SK-N-SH (cell line): ENCODE results near the gene CAMK2D. TPM values are rescaled to one million over a fixed set of nuclear protein-coding genes. Genes with fewer than 3 reads are reported as not detected.

Source experiments
- CTCF ChIA-PET: fragments of 300-600, 350-600 bp; formaldehyde crosslinking; extraction: SDS; loops from one replicate; lab custom pipeline; 2021; lab: Yijun Ruan, JAX
- POLR2A ChIA-PET: fragments of 350-600 bp; sonication (Branson Sonifier 250); formaldehyde crosslinking; extraction: SDS; loops from one replicate; lab custom pipeline; 2020; ENCODE audit warnings: antibody characterized with exemption, inconsistent platforms; lab: Yijun Ruan, JAX
- DNase-seq: peaks from one replicate; pipeline ENCODE4 v3.0.0; 2012
- H2AFZ ChIP-seq: fragments of 200-600 bp; sonication (generic); 2 replicates; pipeline ENCODE4 v1.8.1; 2016; ENCODE audit warnings: antibody characterized with exemption, mild to moderate bottlenecking, low read depth
- H3F3A ChIP-seq: fragments of 200-600 bp; sonication (generic); replicated peaks from 2 replicates; pipeline ENCODE3; 2016; ENCODE audit warnings: antibody characterized with exemption, mild to moderate bottlenecking; ENCODE audit not compliant: insufficient read depth
- H3K27ac ChIP-seq, 2 experiments: fragments of 200-500 bp in 1 of 2; fragments of 200-600 bp in 1 of 2; sonication (Bioruptor generic) in 1 of 2; sonication (generic), shearing (Covaris generic) in 1 of 2; 2 replicates each; pipeline versions ENCODE4 v1.5.1 to v1.6.1; 2014 to 2016; ENCODE audit warnings: low read depth in 2 of 2, inconsistent platforms in 1 of 2, low read length in 1 of 2, mild to moderate bottlenecking in 1 of 2, mixed read lengths in 1 of 2
- H3K27me3 ChIP-seq: fragments of 200-600 bp; sonication (generic), shearing (Covaris generic); 2 replicates; pipeline ENCODE4 v1.6.1; 2016; ENCODE audit warnings: mixed run types; ENCODE audit not compliant: insufficient read depth
- H3K36me3 ChIP-seq, 2 experiments: fragments of 200-500 bp in 1 of 2; fragments of 200-600 bp in 1 of 2; sonication (Bioruptor generic) in 1 of 2; sonication (generic) in 1 of 2; replicated peaks in 1 of 2; 2 replicates each; pipeline versions ENCODE3 to v1.5.1; 2014 to 2016; ENCODE audit warnings: low read length in 1 of 2, mild to moderate bottlenecking in 1 of 2; ENCODE audit not compliant: insufficient read depth in 2 of 2, control insufficient read depth in 1 of 2
- H3K4me1 ChIP-seq, 2 experiments: fragments of 200-500 bp in 1 of 2; fragments of 200-600 bp in 1 of 2; sonication (Bioruptor generic) in 1 of 2; sonication (generic), shearing (Covaris generic) in 1 of 2; 2 replicates each; pipeline versions ENCODE4 v1.5.1 to v1.6.1; 2014 to 2016; ENCODE audit warnings: low read depth in 1 of 2, low read length in 1 of 2, mixed run types in 1 of 2; ENCODE audit not compliant: insufficient read depth in 2 of 2, control insufficient read depth in 1 of 2
- H3K4me2 ChIP-seq: fragments of 200-600 bp; sonication (generic), shearing (Covaris generic); 2 replicates; pipeline ENCODE4 v1.6.1; 2017; ENCODE audit warnings: mixed run types
- H3K4me3 ChIP-seq, 2 experiments: fragments of 200-500 bp in 1 of 2; fragments of 200-600 bp in 1 of 2; sonication (Bioruptor generic) in 1 of 2; sonication (generic), shearing (Covaris generic) in 1 of 2; 2 replicates each; pipeline versions ENCODE4 v1.5.1 to v1.8.1; 2014 to 2016; ENCODE audit warnings: low read depth in 2 of 2, inconsistent platforms in 1 of 2, low read length in 1 of 2, mild to moderate bottlenecking in 1 of 2, mixed read lengths in 1 of 2, moderate library complexity in 1 of 2
- H3K79me2 ChIP-seq: fragments of 200-600 bp; sonication (generic); 2 replicates; pipeline ENCODE4 v1.8.1; 2017; ENCODE audit warnings: mild to moderate bottlenecking; ENCODE audit not compliant: insufficient read depth
- H3K9ac ChIP-seq: fragments of 200-600 bp; sonication (generic); 2 replicates; pipeline ENCODE4 v1.6.1; 2017; ENCODE audit warnings: mixed run types
- H3K9me2 ChIP-seq: fragments of 200-600 bp; sonication (generic); 2 replicates; pipeline ENCODE4 v1.6.1; 2017; ENCODE audit warnings: mixed run types
- H3K9me3 ChIP-seq: fragments of 200-600 bp; sonication (generic); 2 replicates; pipeline ENCODE4 v1.6.1; 2017; ENCODE audit warnings: mixed run types, mild to moderate bottlenecking, moderate library complexity
- H4K20me1 ChIP-seq: fragments of 200-600 bp; sonication (generic); 2 replicates; pipeline ENCODE4 v1.6.1; 2017; ENCODE audit warnings: mild to moderate bottlenecking, mixed run types; ENCODE audit not compliant: insufficient read depth
- EZH2phosphoT487 ChIP-seq: fragments of 200-600 bp; sonication (generic); IDR thresholded peaks from 2 replicates; pipeline ENCODE4 v1.6.1; 2017; ENCODE audit warnings: low read depth, mixed run types, mild to moderate bottlenecking, antibody characterized with exemption, moderate library complexity, borderline replicate concordance
- FOSL2 ChIP-seq: IDR thresholded peaks from 2 replicates; pipeline ENCODE4 v1.4.0; 2012; ENCODE audit warnings: low read depth, mild to moderate bottlenecking, moderate library complexity, borderline replicate concordance
- FOXM1 ChIP-seq: IDR thresholded peaks from 2 replicates; pipeline ENCODE4 v1.4.0; 2012; ENCODE audit warnings: low read depth, mild to moderate bottlenecking
- GATA2 ChIP-seq: sonication (generic); formaldehyde crosslinking; IDR thresholded peaks from 2 replicates; pipeline ENCODE4 v1.5.0; 2020; ENCODE audit warnings: mild to moderate bottlenecking, missing genetic modification reagents
- JUND ChIP-seq: IDR thresholded peaks from 2 replicates; pipeline ENCODE4 v1.4.0; 2012
- MXI1 ChIP-seq: IDR thresholded peaks from 2 replicates; pipeline ENCODE4 v1.6.1; 2012; ENCODE audit warnings: mild to moderate bottlenecking, low read depth, low read length, improper control_type of control experiment
- NFIC ChIP-seq: IDR thresholded peaks from 2 replicates; pipeline ENCODE4 v1.4.0; 2012; ENCODE audit warnings: borderline replicate concordance
- NRF1 ChIP-seq: IDR thresholded peaks from 2 replicates; pipeline ENCODE4 v1.6.1; 2012; ENCODE audit warnings: low read depth, mild to moderate bottlenecking, low read length
- RAD21 ChIP-seq: IDR thresholded peaks from 2 replicates; pipeline ENCODE4 v1.6.1; 2012; ENCODE audit warnings: mild to moderate bottlenecking, low read length
- RFX5 ChIP-seq: IDR thresholded peaks from 2 replicates; pipeline ENCODE4 v1.6.1; 2012; ENCODE audit warnings: mild to moderate bottlenecking, improper control_type of control experiment, low read length
- RXRA ChIP-seq: IDR thresholded peaks from 2 replicates; pipeline ENCODE4 v1.4.0; 2012; ENCODE audit warnings: low read depth, mild to moderate bottlenecking, borderline replicate concordance
- SMC3 ChIP-seq: IDR thresholded peaks from 2 replicates; pipeline ENCODE4 v1.6.1; 2012; ENCODE audit warnings: low read depth, low read length, improper control_type of control experiment
- TAF1 ChIP-seq: IDR thresholded peaks from 2 replicates; pipeline ENCODE4 v1.6.1; 2012; ENCODE audit warnings: low read depth, mild to moderate bottlenecking, low read length, moderate library complexity, borderline replicate concordance
- YY1 ChIP-seq: IDR thresholded peaks from 2 replicates; pipeline ENCODE4 v1.4.0; 2012; ENCODE audit warnings: low read depth, mild to moderate bottlenecking
- polyA plus RNA-seq, 3 experiments: library from polyadenylated mRNA; depleted of rRNA; stranded (reverse); fragments of >200 nt; gene quantifications; 2 replicates each; pipeline ENCODE4 v1.2.3, GENCODE V29; 2012
- TF ChIP-seq, protein P1 (sequence below): IDR thresholded peaks from 2 replicates; pipeline ENCODE4; 2012
- TF ChIP-seq, protein P2 (sequence below): IDR thresholded peaks from 2 replicates; pipeline ENCODE4 v1.4.0; 2012; ENCODE audit warnings: low read depth
- TF ChIP-seq, protein P3 (sequence below): IDR thresholded peaks from 2 replicates; pipeline ENCODE4 v1.6.1; 2012; ENCODE audit warnings: mild to moderate bottlenecking, low read depth, low read length, moderate library complexity
- TF ChIP-seq, protein P4 (sequence below): IDR thresholded peaks from 2 replicates; pipeline ENCODE4 v1.4.0; 2012; ENCODE audit warnings: low read depth, borderline replicate concordance

The CAMK2D gene
- polyA plus RNA-seq, 1 of the 3 experiments (the other 2 are of a cell fraction) = 17.0 TPM

DNA sequence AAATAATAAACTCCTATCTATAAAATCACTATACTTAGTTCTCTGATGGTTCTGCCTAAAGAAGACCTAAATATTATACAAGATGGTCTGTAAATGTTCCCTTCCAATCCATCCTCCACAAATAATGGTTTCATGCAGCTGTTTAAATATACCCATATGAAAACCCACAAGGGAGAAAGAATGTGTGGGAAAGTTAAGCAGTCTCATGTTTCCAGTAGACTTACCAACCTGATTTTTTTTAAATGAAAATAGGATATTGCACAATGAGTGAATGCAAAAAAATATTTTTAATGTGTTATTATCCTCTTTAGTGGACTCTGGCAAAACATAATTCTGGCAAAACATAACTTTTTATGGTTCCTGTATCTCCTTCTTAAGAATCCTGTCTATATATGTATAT is 23.3 kb downstream of the CAMK2D start:
- no peak overlapping the region for H2AFZ ChIP-seq
- H3K4me3 ChIP-seq = no peak overlapping the region
- peaks cover 5 to 33% of the 10 kb centered on the region in 2 experiments for H3K36me3 ChIP-seq
- TF ChIP-seq FOSL2 (no peak), EZH2phosphoT487 (no peak), RXRA (no peak), YY1 (no peak), FOXM1 (no peak), RAD21 (no peak), GATA2 (CRISPR knock-in tag) (no peak), TAF1 (no peak), MXI1 (no peak), SMC3 (no peak), NFIC (no peak), NRF1 (no peak), JUND (no peak), RFX5 (no peak)
- TF ChIP-seq, protein P1, sequence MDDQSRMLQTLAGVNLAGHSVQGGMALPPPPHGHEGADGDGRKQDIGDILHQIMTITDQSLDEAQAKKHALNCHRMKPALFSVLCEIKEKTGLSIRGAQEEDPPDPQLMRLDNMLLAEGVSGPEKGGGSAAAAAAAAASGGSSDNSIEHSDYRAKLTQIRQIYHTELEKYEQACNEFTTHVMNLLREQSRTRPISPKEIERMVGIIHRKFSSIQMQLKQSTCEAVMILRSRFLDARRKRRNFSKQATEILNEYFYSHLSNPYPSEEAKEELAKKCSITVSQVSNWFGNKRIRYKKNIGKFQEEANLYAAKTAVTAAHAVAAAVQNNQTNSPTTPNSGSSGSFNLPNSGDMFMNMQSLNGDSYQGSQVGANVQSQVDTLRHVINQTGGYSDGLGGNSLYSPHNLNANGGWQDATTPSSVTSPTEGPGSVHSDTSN = no peak
- TF ChIP-seq, protein P2, sequence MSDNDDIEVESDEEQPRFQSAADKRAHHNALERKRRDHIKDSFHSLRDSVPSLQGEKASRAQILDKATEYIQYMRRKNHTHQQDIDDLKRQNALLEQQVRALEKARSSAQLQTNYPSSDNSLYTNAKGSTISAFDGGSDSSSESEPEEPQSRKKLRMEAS = no peak
- TF ChIP-seq, protein P3, sequence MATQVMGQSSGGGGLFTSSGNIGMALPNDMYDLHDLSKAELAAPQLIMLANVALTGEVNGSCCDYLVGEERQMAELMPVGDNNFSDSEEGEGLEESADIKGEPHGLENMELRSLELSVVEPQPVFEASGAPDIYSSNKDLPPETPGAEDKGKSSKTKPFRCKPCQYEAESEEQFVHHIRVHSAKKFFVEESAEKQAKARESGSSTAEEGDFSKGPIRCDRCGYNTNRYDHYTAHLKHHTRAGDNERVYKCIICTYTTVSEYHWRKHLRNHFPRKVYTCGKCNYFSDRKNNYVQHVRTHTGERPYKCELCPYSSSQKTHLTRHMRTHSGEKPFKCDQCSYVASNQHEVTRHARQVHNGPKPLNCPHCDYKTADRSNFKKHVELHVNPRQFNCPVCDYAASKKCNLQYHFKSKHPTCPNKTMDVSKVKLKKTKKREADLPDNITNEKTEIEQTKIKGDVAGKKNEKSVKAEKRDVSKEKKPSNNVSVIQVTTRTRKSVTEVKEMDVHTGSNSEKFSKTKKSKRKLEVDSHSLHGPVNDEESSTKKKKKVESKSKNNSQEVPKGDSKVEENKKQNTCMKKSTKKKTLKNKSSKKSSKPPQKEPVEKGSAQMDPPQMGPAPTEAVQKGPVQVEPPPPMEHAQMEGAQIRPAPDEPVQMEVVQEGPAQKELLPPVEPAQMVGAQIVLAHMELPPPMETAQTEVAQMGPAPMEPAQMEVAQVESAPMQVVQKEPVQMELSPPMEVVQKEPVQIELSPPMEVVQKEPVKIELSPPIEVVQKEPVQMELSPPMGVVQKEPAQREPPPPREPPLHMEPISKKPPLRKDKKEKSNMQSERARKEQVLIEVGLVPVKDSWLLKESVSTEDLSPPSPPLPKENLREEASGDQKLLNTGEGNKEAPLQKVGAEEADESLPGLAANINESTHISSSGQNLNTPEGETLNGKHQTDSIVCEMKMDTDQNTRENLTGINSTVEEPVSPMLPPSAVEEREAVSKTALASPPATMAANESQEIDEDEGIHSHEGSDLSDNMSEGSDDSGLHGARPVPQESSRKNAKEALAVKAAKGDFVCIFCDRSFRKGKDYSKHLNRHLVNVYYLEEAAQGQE = no peak
- TF ChIP-seq, protein P4, sequence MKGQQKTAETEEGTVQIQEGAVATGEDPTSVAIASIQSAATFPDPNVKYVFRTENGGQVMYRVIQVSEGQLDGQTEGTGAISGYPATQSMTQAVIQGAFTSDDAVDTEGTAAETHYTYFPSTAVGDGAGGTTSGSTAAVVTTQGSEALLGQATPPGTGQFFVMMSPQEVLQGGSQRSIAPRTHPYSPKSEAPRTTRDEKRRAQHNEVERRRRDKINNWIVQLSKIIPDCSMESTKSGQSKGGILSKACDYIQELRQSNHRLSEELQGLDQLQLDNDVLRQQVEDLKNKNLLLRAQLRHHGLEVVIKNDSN = no peak
- POLR2A ChIA-PET = no interaction called here
- H4K20me1 ChIP-seq = no peaks in the 10 kb centered on the region; the same call in 1 of the 2 replicates
- H3K9me3 ChIP-seq = no peaks in the 10 kb centered on the region
- peaks cover 0 to 13% of the 10 kb centered on the region in 2 experiments; a peak in 2 of 4 replicates for H3K4me1 ChIP-seq
- H3K9ac ChIP-seq = no peak overlapping the region
- H3K9me2 ChIP-seq = no peaks in the 10 kb centered on the region
- CTCF ChIA-PET = no interaction called here
- H3K79me2 ChIP-seq = peaks cover 78% of the 10 kb centered on the region
- H3F3A ChIP-seq = peaks cover 11% of the 10 kb centered on the region
- H3K27me3 ChIP-seq = no peaks in the 10 kb centered on the region
- H3K4me2 ChIP-seq = no peak overlapping the region
- H3K27ac ChIP-seq = no peak overlapping the region
- DNase-seq = no peak
